ENCODE data around the gene ITIH3. TPM values are rescaled to one million over a fixed set of nuclear protein-coding genes. Genes with fewer than 3 reads are reported as not detected.

Gene ITIH3
- total and polyA plus RNA-seq, 7 donors = 0.14 to 2.3 (median 0.65) TPM; not detected in 3

- H3K9me3 ChIP-seq = no peaks in the 10 kb centered on the region
- DNase-seq = no peak
- H3K27me3 ChIP-seq = no peaks in the 10 kb centered on the region
- no peak overlapping the region for H3K27ac ChIP-seq
- TF ChIP-seq, protein P1, sequence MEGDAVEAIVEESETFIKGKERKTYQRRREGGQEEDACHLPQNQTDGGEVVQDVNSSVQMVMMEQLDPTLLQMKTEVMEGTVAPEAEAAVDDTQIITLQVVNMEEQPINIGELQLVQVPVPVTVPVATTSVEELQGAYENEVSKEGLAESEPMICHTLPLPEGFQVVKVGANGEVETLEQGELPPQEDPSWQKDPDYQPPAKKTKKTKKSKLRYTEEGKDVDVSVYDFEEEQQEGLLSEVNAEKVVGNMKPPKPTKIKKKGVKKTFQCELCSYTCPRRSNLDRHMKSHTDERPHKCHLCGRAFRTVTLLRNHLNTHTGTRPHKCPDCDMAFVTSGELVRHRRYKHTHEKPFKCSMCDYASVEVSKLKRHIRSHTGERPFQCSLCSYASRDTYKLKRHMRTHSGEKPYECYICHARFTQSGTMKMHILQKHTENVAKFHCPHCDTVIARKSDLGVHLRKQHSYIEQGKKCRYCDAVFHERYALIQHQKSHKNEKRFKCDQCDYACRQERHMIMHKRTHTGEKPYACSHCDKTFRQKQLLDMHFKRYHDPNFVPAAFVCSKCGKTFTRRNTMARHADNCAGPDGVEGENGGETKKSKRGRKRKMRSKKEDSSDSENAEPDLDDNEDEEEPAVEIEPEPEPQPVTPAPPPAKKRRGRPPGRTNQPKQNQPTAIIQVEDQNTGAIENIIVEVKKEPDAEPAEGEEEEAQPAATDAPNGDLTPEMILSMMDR (IDR thresholded peaks at IDR 0.05) = no peak
- TF ChIP-seq POLR2AphosphoS5 (IDR thresholded peaks at IDR 0.05) = no peak
- no peak for TF ChIP-seq EP300 (IDR thresholded peaks at IDR 0.05)
- no peak for TF ChIP-seq POLR2A (IDR thresholded peaks at IDR 0.05)
- peaks cover 0 to 13% (median 11%) of the 10 kb centered on the region in 4 donors for H3K4me1 ChIP-seq
- peaks cover 0 to 13% (median 8%) of the 10 kb centered on the region in 4 donors for H3K36me3 ChIP-seq
- 77 to 82% methylated on average over 9 of the region's 9 CpGs for WGBS, 2 donors
- H3K4me3 ChIP-seq = no peak overlapping the region
- intact Hi-C loops (cut with DNase I) = no loop called here
Observed at GRCh38 chr3:52827441-52827840, 32.8 kb downstream of the ITIH3 start.

DNA sequence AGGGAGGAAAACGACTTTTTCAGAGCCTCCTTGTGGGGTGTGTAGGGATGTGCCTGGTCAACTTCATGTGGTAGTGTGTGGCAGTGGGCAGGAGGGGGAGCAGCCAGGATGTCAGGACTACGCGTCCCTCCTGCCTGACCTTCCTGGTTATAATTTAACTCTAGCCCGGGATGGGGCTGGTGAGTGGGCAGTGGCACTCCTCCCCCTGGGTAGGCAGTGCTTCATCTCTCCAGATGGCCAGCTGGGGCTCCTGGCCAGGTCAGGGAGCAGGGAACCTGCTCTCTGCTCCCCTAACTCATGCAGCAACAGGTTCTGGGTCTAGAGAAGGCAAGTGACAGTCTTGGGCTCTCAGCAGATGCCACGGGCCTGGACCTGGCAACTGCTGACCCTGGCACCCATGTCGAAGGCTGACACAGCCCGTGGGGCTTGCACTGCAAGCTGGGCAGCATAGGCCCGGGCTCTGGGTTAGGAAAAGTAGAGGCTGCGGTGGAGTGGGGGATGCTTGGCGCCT, 33.3 kb downstream of the ITIH3 start:
- H3K4me3 ChIP-seq = no peak overlapping the region
- H3K27ac ChIP-seq = no peak overlapping the region
- 59 to 79% methylated on average over 10 of the region's 10 CpGs for WGBS, 2 donors
- DNase-seq = no peak
- intact Hi-C loops (cut with DNase I) = no loop called here
- H3K27me3 ChIP-seq = no peaks in the 10 kb centered on the region
- TF ChIP-seq EP300 (IDR thresholded peaks at IDR 0.05) (no peak), POLR2AphosphoS5 (IDR thresholded peaks at IDR 0.05) (no peak), POLR2A (IDR thresholded peaks at IDR 0.05) (no peak)
- TF ChIP-seq, protein P1 (IDR thresholded peaks at IDR 0.05) = no peak
- no peaks in the 10 kb centered on the region for H3K9me3 ChIP-seq
- peaks cover 0 to 13% (median 11%) of the 10 kb centered on the region in 4 donors for H3K4me1 ChIP-seq
- peaks cover 0 to 13% (median 7%) of the 10 kb centered on the region in 4 donors for H3K36me3 ChIP-seq

DNA sequence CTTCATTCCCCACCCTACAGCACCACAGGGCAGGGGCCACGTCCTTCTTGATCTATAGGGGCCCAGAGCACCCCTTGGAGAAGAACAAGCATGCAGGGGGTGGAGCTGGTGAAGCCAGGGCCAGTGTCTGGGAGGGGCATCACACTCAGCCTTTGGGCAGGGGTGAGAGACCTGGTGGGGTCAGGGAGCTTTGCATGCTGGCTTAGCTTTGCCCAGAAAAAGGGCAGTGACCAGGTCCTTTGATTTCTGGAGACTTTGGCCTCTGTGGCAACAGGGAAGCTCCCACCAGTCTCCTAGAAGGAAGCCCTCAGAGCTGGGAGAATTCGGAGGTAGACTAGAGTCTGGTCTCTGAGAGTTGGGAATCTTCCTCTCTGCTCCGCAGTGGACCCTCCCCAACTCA, 34.9 kb downstream of the ITIH3 start:
- WGBS, 2 donors = 88 to 89% methylated on average over 3 of the region's 3 CpGs

DNA sequence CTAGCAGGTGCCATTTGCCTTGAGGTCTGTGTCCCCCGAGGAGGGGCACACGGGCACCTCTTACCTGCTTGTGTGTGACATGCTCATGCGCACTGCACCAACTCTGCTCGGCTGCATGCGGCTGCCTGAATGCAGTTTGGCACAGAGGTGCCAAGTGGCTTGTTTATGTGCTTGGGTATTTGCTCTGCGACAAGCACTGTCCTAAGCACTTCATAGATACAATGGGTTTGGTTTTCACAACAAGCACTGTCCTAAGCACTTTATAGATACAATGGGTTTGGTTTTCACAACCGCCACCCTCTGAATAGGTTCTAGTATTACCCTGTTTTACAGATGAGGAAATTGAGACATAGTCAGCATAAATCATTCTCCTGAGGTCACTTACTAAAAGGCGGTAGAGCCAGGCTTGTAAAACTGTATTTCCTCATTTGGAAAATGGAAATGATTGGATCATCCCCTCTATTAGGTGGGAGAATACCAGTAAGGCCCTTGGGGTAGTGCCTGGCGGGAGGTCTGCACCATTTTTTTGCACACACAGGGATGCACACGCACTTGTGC, 35.4 kb downstream of the ITIH3 start:
- no peaks in the 10 kb centered on the region for H3K36me3 ChIP-seq
- no peak overlapping the region for H3K27ac ChIP-seq
- no peak overlapping the region for H3K4me3 ChIP-seq
- H3K27me3 ChIP-seq = no peaks in the 10 kb centered on the region
- 84 to 90% methylated on average over 10 of the region's 10 CpGs for WGBS, 2 donors
- H3K4me1 ChIP-seq = peaks cover 0 to 22% (median 14%) of the 10 kb centered on the region in 4 donors
- no peak for DNase-seq
- H3K9me3 ChIP-seq = no peaks in the 10 kb centered on the region
- TF ChIP-seq EP300 (IDR thresholded peaks at IDR 0.05) (no peak), POLR2AphosphoS5 (IDR thresholded peaks at IDR 0.05) (no peak), POLR2A (IDR thresholded peaks at IDR 0.05) (no peak)
- TF ChIP-seq, protein P1 (IDR thresholded peaks at IDR 0.05) = no peak
- intact Hi-C loops (cut with DNase I) = no loop called here

More for the DNA sequence above, 34.9 kb downstream of the ITIH3 start:
- intact Hi-C loops (cut with DNase I) = no loop called here
- H3K4me1 ChIP-seq = peaks cover 0 to 17% (median 11%) of the 10 kb centered on the region in 4 donors
- no peaks in the 10 kb centered on the region for H3K36me3 ChIP-seq
- no peak for DNase-seq
- no peak overlapping the region for H3K27ac ChIP-seq
- TF ChIP-seq POLR2AphosphoS5 (IDR thresholded peaks at IDR 0.05) = no peak
- no peak for TF ChIP-seq POLR2A (IDR thresholded peaks at IDR 0.05)
- TF ChIP-seq, protein P1 (IDR thresholded peaks at IDR 0.05) = no peak
- TF ChIP-seq EP300 (IDR thresholded peaks at IDR 0.05) = no peak
- H3K4me3 ChIP-seq = no peak overlapping the region
- H3K27me3 ChIP-seq = no peaks in the 10 kb centered on the region
- no peaks in the 10 kb centered on the region for H3K9me3 ChIP-seq

All from sigmoid colon (tissue), 7 donors.